Peyer's patch (tissue), 4 donors: ENCODE results near the gene DHRS7B.
"Not testable (repeated sequence)": the region's sequence is repeated elsewhere in the genome, so short reads cannot be mapped to it uniquely, and the experiment has no call there.

Experiments
- POLR2A ChIP-seq, 2 donors: fragments of 450-650 bp; IDR thresholded peaks; one replicate each; pipeline ENCODE4 v1.5.1; 2017; ENCODE audit warnings: antibody characterized with exemption in 2 of 2, mild to moderate bottlenecking in 2 of 2, moderate library complexity in 2 of 2
- TF ChIP-seq, protein P1 (sequence below), 6 experiments: fragments of 450-650 bp in 4 of 6; fragments of 200-600 bp in 2 of 6; sonication (generic) in 1 of 6; IDR thresholded peaks; one replicate each; pipeline ENCODE4 v1.5.1; 2017 to 2019; ENCODE audit warnings: antibody characterized with exemption in 6 of 6, mild to moderate bottlenecking in 3 of 6, moderate library complexity in 1 of 6

DNA sequence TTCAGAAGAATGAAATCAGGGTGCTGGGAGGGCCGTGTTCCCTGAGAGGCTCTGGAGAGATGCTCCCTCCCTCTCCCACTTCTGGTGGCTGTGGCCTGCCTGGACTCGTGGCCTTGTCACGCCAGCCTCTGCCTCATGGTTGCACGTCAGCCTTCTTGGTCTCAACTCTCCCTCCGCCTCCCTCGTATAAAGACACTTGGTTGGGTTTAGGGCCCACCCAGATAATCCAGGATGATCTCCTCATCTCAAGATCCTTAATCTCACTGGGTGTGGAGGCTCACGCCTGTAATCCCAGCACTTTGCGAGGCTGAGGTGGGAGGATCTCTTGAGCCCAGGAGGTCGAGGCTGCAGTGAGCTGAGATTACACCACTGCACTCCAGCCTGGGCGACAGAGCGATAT, 100.5 kb downstream of the DHRS7B start:
- not testable (repeated sequence) for TF ChIP-seq POLR2A (IDR thresholded peaks at IDR 0.05)
- TF ChIP-seq, protein P1, sequence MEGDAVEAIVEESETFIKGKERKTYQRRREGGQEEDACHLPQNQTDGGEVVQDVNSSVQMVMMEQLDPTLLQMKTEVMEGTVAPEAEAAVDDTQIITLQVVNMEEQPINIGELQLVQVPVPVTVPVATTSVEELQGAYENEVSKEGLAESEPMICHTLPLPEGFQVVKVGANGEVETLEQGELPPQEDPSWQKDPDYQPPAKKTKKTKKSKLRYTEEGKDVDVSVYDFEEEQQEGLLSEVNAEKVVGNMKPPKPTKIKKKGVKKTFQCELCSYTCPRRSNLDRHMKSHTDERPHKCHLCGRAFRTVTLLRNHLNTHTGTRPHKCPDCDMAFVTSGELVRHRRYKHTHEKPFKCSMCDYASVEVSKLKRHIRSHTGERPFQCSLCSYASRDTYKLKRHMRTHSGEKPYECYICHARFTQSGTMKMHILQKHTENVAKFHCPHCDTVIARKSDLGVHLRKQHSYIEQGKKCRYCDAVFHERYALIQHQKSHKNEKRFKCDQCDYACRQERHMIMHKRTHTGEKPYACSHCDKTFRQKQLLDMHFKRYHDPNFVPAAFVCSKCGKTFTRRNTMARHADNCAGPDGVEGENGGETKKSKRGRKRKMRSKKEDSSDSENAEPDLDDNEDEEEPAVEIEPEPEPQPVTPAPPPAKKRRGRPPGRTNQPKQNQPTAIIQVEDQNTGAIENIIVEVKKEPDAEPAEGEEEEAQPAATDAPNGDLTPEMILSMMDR (IDR thresholded peaks at IDR 0.05) = not testable (repeated sequence)
